Upper lobe of left lung (tissue), 4 donors: ENCODE data around the gene EDC3.

Source experiments
- CTCF ChIP-seq, 6 experiments: fragments of 450-650 bp in 4 of 6; fragments of 200-600 bp in 2 of 6; sonication (generic) in 2 of 6; IDR thresholded peaks; one replicate each; pipeline ENCODE4 v1.5.1; 2016 to 2019; ENCODE audit warnings: antibody characterized with exemption in 6 of 6
- POLR2A ChIP-seq, 4 donors: fragments of 450-650 bp; IDR thresholded peaks; one replicate each; pipeline ENCODE4 v1.5.1; 2016 to 2017; ENCODE audit warnings: antibody characterized with exemption in 4 of 4, mild to moderate bottlenecking in 2 of 4

GRCh38 chr15:74712311-74712710, 16.5 kb upstream of the EDC3 start:
- TF ChIP-seq CTCF (IDR thresholded peaks at IDR 0.05) (no peak), POLR2A (IDR thresholded peaks at IDR 0.05) (no peak)
